Loucy (cell line): Measurements from ENCODE around the gene LCN10.
"Not testable (repeated sequence)": the region's sequence is repeated elsewhere in the genome, so short reads cannot be mapped to it uniquely, and the experiment has no call there.

Source experiments
- EZH2phosphoT487 ChIP-seq: fragments of 200-600 bp; IDR thresholded peaks from 2 replicates; pipeline ENCODE4 v1.6.1; 2018; ENCODE audit warnings: antibody characterized with exemption, mild to moderate bottlenecking, moderate library complexity, borderline replicate concordance
- TF ChIP-seq, protein P1 (sequence below): fragments of 200-600 bp; sonication (generic); conservative IDR thresholded peaks from 2 replicates; pipeline ENCODE4 v1.5.1; 2014; ENCODE audit warnings: mild to moderate bottlenecking, antibody characterized with exemption, low read length

DNA sequence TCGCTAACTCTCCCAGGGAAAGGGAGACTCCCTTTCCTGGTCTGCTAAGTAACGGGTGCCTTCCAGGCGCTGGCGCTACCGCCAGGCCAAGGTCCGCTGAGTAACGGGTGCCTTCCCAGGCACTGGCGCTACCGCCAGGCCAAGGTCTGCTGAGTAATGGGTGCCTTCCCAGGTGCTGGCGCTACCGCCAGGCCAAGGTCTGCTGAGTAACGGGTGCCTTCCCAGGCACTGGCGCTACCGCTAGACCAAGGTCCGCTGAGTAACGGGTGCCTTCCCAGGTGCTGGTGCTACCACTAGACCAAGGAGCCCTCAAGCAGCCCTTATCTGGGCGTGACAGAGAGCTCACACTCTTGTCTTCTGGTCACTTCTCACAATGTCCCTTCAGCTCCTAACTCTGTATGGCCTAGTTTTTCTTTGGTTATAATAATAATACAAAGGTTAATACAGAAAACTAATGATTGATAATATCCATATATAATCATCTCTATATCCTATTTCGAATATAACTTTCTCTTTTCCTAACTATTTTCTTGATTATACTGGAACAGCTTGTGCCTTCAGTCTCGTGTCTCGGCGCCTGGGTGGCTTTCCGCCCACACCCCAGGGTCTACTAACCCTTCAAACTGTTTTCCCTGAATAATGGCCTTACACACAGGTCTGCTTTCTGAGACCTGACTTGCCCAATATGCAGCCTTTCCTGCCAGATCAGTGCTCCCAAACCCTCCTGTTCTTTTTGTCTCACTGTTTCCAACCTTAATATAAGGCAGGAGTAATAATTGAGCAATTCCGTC lies 43.0 kb upstream of the LCN10 start:
- TF ChIP-seq, protein P1, sequence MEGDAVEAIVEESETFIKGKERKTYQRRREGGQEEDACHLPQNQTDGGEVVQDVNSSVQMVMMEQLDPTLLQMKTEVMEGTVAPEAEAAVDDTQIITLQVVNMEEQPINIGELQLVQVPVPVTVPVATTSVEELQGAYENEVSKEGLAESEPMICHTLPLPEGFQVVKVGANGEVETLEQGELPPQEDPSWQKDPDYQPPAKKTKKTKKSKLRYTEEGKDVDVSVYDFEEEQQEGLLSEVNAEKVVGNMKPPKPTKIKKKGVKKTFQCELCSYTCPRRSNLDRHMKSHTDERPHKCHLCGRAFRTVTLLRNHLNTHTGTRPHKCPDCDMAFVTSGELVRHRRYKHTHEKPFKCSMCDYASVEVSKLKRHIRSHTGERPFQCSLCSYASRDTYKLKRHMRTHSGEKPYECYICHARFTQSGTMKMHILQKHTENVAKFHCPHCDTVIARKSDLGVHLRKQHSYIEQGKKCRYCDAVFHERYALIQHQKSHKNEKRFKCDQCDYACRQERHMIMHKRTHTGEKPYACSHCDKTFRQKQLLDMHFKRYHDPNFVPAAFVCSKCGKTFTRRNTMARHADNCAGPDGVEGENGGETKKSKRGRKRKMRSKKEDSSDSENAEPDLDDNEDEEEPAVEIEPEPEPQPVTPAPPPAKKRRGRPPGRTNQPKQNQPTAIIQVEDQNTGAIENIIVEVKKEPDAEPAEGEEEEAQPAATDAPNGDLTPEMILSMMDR: not testable (repeated sequence)
- not testable (repeated sequence) for TF ChIP-seq EZH2phosphoT487
